Measurements from ENCODE around the gene CLEC7A. TPM values are rescaled to one million over a fixed set of nuclear protein-coding genes. Genes with fewer than 3 reads are reported as not detected.

CLEC7A gene
- total and polyA plus RNA-seq, 9 of the 15 experiments (the other 6 are each of a cell fraction or from before 2014, with no cell fraction given), result 0.16 TPM; not detected in 8

GRCh38 chr12:10128687-10129086 lies 1.3 kb downstream of the CLEC7A start:
- TF ChIP-seq FOXJ3 (CRISPR knock-in tag; IDR thresholded peaks at IDR 0.05) (no peak), MITF (IDR thresholded peaks at IDR 0.05) (no peak), RERE (CRISPR knock-in tag; IDR thresholded peaks at IDR 0.05; ENCODE audit: borderline replicate concordance) (no peak)
- BruUV-seq (replicated peaks), result no TSS peak
- Histone ChIP-seq H3K4me1 (replicated peaks in 1 of 2; ENCODE audit: control insufficient read depth in 2 of 2, insufficient read depth in 2 of 2, low read length in 2 of 2) (no peaks in the 10 kb centered on the region), H3K27ac (ENCODE audit: extremely low read depth, low read depth, low read length) (no peak overlapping the region), H2AFZ (ENCODE audit: low read depth, low read length) (no peak overlapping the region), H3K4me3 (no peak overlapping the region), H3K4me2 (ENCODE audit: insufficient read depth, low read length) (no peak overlapping the region), H4K20me1 (replicated peaks; ENCODE audit: control insufficient read depth, insufficient read depth, low read length) (no peaks in the 10 kb centered on the region), H3K79me2 (ENCODE audit: control insufficient read depth, insufficient read depth, low read length) (no peaks in the 10 kb centered on the region), H3K27me3 (ENCODE audit: control insufficient read depth in 2 of 2, insufficient read depth in 2 of 2, low read length in 2 of 2) (no peaks in the 10 kb centered on the region; a peak in 1 of 5 replicates), H3K9ac (ENCODE audit: insufficient read depth in 1 of 2, low read depth in 2 of 2, low read length in 2 of 2) (no peak overlapping the region), H3K9me3 (replicated peaks; ENCODE audit: control insufficient read depth, insufficient read depth, low read depth, low read length) (no peaks in the 10 kb centered on the region), H3K36me3 (ENCODE audit: control insufficient read depth, insufficient read depth, low read length) (no peaks in the 10 kb centered on the region), H3K9me1 (ENCODE audit: control insufficient read depth, insufficient read depth, low read length) (no peaks in the 10 kb centered on the region)
- ChIA-PET POLR2A (no interaction called here), CTCF (ENCODE audit: low intra/inter-chr PET ratio) (no interaction called here)
- DNase-seq (ENCODE audit: extremely low read depth in 1 of 4, low spot score in 3 of 4) (no peak), ATAC-seq (no peak), FAIRE-seq (no peak)
- WGBS (ENCODE audit: insufficient coverage, low coverage, missing lambda C conversion rate), result 9% methylated on average over 5 of the region's 5 CpGs
- intact Hi-C loops (cut with micrococcal nuclease), result no loop called here
- in situ Hi-C loops (cut with MboI), result loop anchor here (25.0 kb wide), 1 partner anchor 316 kb away; no protein-coding TSS in a partner anchor

Data from K562 (cell line).